OCI-LY7 (cell line): ENCODE results near the gene RASSF5.

Source experiments
- EZH2phosphoT487 ChIP-seq: fragments of 200-600 bp; sonication (generic); IDR thresholded peaks from 2 replicates; pipeline ENCODE4 v1.6.1; 2018; ENCODE audit warnings: low read depth, borderline replicate concordance, mild to moderate bottlenecking, mixed run types, antibody characterized with exemption, low read length, moderate library complexity, mixed read lengths
- TF ChIP-seq, protein P1 (sequence below): fragments of 200-600 bp; sonication (generic); conservative IDR thresholded peaks from 2 replicates; pipeline ENCODE4 v1.5.1; 2014; ENCODE audit warnings: mild to moderate bottlenecking, antibody characterized with exemption, low read length, moderate library complexity, mixed read lengths

DNA sequence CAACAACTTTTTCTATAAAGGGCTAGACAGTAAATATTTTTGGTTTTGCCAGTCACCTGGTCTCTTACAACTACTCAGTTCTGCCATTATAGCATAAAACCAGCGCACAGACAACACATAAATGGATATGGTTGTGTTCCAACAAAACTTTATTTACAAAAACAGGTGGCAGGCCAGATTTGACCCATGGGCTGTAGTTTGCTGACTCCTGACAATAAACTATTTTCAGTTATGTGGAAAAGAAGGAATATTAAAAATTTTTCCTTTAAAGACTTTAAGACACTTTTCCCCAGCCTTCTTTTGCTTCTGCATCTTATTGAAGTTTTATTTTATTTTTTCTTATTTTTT, 89.0 kb downstream of the RASSF5 start:
- TF ChIP-seq, protein P1, sequence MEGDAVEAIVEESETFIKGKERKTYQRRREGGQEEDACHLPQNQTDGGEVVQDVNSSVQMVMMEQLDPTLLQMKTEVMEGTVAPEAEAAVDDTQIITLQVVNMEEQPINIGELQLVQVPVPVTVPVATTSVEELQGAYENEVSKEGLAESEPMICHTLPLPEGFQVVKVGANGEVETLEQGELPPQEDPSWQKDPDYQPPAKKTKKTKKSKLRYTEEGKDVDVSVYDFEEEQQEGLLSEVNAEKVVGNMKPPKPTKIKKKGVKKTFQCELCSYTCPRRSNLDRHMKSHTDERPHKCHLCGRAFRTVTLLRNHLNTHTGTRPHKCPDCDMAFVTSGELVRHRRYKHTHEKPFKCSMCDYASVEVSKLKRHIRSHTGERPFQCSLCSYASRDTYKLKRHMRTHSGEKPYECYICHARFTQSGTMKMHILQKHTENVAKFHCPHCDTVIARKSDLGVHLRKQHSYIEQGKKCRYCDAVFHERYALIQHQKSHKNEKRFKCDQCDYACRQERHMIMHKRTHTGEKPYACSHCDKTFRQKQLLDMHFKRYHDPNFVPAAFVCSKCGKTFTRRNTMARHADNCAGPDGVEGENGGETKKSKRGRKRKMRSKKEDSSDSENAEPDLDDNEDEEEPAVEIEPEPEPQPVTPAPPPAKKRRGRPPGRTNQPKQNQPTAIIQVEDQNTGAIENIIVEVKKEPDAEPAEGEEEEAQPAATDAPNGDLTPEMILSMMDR = no peak
- no peak for TF ChIP-seq EZH2phosphoT487
